GM20431 (cell line): ENCODE data around the gene MYH13.

Experiments
- in situ Hi-C: fragments of 300-500 bp; cut with MseI, MboI; formaldehyde crosslinking; loops from one replicate; pipeline ENCODE4 v1.15.0; 2020; ENCODE audit warnings: low sequenced_read_pairs; ENCODE audit not compliant: unreplicated experiment

Gene MYH13

DNA sequence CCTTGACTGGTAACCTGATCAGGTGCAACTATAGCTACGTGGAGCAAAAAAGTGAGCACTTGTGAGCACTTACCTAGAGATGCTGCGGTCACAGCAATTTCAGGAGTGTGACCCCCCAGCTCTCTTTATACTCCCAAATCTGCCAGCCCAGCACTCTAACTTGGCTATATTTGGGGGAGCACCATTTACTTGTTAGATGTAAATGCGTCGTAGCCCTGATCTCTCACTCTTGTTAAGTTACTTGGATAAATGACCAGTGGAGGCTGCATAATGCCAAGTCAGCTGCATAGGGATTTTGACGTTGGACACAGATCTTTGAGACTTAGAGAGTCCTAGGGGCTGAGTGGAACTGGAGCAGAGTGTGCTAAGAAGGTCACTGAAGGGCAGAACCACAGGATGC, at the start of gene MYH13:
MYH13 (minus strand) TSS at position 101 of the 400 bp plus-strand sequence. CDS start 8,476 bp downstream, outside the sequence.
- in situ Hi-C loops: no loop called here

- in situ Hi-C loops: no loop called here
These were observed 49.2 kb upstream of the MYH13 start, which contains the start of gene MYH8 for GRCh38 chr17:10421900-10422542. Gene MYH8 (minus strand): TSS chr17:10421950. CDS start chr17:10420227, 1,723 bp downstream.

GRCh38 chr17:10421211-10421610, 48.4 kb upstream of the MYH13 start:
- in situ Hi-C loops: no loop called here

DNA sequence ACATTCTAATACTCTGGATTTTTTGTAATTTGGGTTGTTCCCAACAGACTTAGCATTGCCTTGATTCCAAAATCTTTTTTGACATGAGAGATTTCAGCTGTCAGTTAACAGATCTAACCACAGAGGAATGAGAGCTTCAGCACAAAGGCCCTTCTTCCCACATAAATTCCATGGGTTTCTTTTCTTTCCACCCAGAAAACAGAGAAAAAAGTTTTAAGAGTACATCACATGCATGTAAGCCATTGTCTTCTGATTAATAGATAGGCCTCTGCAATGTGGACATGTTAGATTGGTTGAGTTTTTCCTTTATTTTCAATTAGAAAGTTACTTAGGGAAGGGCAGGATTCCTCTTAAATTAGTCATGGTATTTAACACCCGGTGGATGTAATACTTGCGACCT, 48.0 kb upstream of the MYH13 start:
- in situ Hi-C loops: no loop called here

- in situ Hi-C loops: no loop called here
These were observed 44.6 kb upstream of the MYH13 start for GRCh38 chr17:10417431-10417830.

- in situ Hi-C loops: no loop called here
These were observed 42.4 kb upstream of the MYH13 start for GRCh38 chr17:10415161-10415560.

GRCh38 chr17:10403589-10403988, 30.8 kb upstream of the MYH13 start:
- in situ Hi-C loops: no loop called here

DNA sequence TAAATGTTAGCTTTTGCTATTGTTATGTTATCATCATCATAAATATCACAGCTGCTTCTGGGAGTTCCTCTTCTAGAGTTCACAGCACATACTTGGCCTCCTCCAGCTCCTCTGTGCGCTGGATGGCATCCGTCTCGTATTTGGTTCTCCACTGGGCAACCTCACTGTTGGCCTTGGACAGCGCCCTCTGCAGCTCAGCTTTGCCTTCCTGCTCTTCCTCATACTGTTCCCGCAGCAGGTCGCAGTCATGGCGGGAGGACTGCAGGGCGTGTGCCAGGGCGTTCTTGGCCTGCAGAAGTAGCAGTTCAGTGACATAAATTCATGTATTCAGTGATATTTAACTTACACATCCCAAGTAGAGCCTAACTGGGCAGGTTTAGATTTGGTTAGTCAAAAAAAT, 25.5 kb upstream of the MYH13 start:
- in situ Hi-C loops: no loop called here

GRCh38 chr17:10396524-10397163, 23.8 kb upstream of the MYH13 start:
- in situ Hi-C loops: no loop called here

GRCh38 chr17:10394201-10394887, 21.5 kb upstream of the MYH13 start:
- in situ Hi-C loops: no loop called here

- in situ Hi-C loops: no loop called here
These were observed 20.1 kb upstream of the MYH13 start for GRCh38 chr17:10392880-10393279.

GRCh38 chr17:10385871-10386270, 13.1 kb upstream of the MYH13 start:
- in situ Hi-C loops: no loop called here

DNA sequence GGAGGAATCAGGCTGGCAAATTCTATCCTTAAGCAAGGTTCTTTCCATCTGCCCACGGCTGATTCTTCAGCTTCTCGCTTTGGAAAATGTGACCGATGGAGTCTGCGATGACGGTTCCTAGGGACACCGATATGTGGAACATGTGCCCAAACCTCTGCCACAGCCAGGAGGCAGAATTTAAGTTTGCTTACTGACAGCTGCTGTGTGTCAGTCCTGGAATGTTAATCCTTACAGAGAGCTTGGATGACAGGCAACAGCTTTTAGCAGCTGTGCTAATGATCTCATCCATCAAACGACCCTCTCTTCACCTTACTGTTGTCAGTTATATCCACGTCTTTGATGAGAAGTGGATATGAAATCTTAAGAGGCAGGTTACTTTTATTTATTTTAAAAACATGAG, 11.4 kb upstream of the MYH13 start:
- in situ Hi-C loops: no loop called here

GRCh38 chr17:10380631-10381408, 8.0 kb upstream of the MYH13 start:
- in situ Hi-C loops: no loop called here

- in situ Hi-C loops: no loop called here
These were observed 2.7 kb downstream of the MYH13 start for GRCh38 chr17:10370016-10370608.

- in situ Hi-C loops: no loop called here
These were observed 3.6 kb downstream of the MYH13 start for GRCh38 chr17:10369239-10369638.

- in situ Hi-C loops: no loop called here
These were observed 4.2 kb downstream of the MYH13 start for GRCh38 chr17:10368561-10368960.

DNA sequence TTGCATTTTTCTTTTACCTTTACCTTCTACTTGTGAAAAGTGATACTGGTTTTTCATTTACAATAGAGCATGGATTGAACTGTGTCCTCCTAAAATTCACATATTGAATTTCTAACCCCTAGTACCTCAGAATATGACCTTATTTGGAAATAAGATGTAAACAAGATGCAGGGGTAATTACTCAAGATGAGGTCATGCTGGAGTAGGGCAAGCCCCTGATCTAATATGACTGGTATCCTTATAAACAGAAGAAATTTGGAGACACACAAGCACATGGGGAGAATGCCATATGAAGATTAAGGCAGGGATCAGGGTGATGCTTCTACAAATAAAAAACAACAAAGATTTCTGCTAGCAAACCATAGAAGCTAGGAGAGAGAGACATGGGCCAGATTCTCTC, 12.2 kb downstream of the MYH13 start:
- in situ Hi-C loops: no loop called here

- in situ Hi-C loops: no loop called here
These were observed 15.0 kb downstream of the MYH13 start for GRCh38 chr17:10357768-10358167.

GRCh38 chr17:10354651-10355050, 18.2 kb downstream of the MYH13 start:
- in situ Hi-C loops: no loop called here
